Measurements from ENCODE around the gene CT47C1.

Gene CT47C1

DNA sequence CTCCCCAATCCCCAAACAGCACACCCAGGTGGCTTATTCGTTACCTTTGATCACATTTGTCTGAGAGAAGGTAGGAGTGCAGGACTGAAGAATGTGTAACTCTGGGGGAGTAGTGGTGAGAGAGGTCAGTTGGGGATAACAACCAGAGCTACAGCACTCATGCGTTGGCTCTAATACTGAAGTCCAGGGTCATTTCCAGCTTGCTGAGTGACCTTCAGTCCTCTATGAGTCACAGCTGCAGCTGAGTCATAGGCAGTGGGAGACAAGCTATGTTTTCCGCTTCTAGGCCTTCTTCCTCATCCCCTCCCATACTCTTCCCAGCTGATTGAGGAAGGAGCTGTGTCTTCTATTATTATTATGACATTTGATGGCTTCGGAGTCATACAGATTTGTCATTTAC lies 31.6 kb upstream of the CT47C1 start:
- TF ChIP-seq USF1 (IDR thresholded peaks at IDR 0.05) (no peak), ZBTB7A (IDR thresholded peaks at IDR 0.05; ENCODE audit: low read depth) (no peak), CEBPB (IDR thresholded peaks at IDR 0.05) (no peak), TAF1 (IDR thresholded peaks at IDR 0.05; ENCODE audit: low read depth) (no peak), REST (IDR thresholded peaks at IDR 0.05; ENCODE audit: low read depth) (no peak), EP300 (IDR thresholded peaks at IDR 0.05; ENCODE audit: borderline replicate concordance) (no peak), TCF12 (IDR thresholded peaks at IDR 0.05; ENCODE audit: low read depth) (no peak), YY1 (IDR thresholded peaks at IDR 0.05; ENCODE audit: low read depth) (no peak), EGR1 (IDR thresholded peaks at IDR 0.05) (no peak), NFIC (IDR thresholded peaks at IDR 0.05) (no peak), FOXM1 (IDR thresholded peaks at IDR 0.05; ENCODE audit: borderline replicate concordance, low read depth) (no peak), RAD21 (IDR thresholded peaks at IDR 0.05; ENCODE audit: low read depth) (no peak)
- TF ChIP-seq, protein P1, sequence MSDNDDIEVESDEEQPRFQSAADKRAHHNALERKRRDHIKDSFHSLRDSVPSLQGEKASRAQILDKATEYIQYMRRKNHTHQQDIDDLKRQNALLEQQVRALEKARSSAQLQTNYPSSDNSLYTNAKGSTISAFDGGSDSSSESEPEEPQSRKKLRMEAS (IDR thresholded peaks at IDR 0.05), result no peak

GRCh38 chrX:119042040-119042439 lies 30.8 kb upstream of the CT47C1 start:
- no peak for TF ChIP-seq TCF12 (IDR thresholded peaks at IDR 0.05; ENCODE audit: low read depth)
- TF ChIP-seq ZBTB7A (IDR thresholded peaks at IDR 0.05; ENCODE audit: low read depth), result no peak
- TF ChIP-seq NFIC (IDR thresholded peaks at IDR 0.05), result no peak
- TF ChIP-seq CREB1 (IDR thresholded peaks at IDR 0.05; ENCODE audit: low read depth), result no peak
- no peak for TF ChIP-seq EGR1 (IDR thresholded peaks at IDR 0.05)
- TF ChIP-seq EP300 (IDR thresholded peaks at IDR 0.05; ENCODE audit: borderline replicate concordance), result no peak
- TF ChIP-seq TAF1 (IDR thresholded peaks at IDR 0.05; ENCODE audit: low read depth), result no peak
- TF ChIP-seq RAD21 (IDR thresholded peaks at IDR 0.05; ENCODE audit: low read depth), result no peak
- no peak for TF ChIP-seq REST (IDR thresholded peaks at IDR 0.05; ENCODE audit: low read depth)
- no peak for TF ChIP-seq CEBPB (IDR thresholded peaks at IDR 0.05)
- TF ChIP-seq FOXM1 (IDR thresholded peaks at IDR 0.05; ENCODE audit: borderline replicate concordance, low read depth), result no peak
- no peak for TF ChIP-seq USF1 (IDR thresholded peaks at IDR 0.05)
- TF ChIP-seq, protein P1 (IDR thresholded peaks at IDR 0.05), result no peak
- no peak for TF ChIP-seq TEAD4 (IDR thresholded peaks at IDR 0.05)
- TF ChIP-seq YY1 (IDR thresholded peaks at IDR 0.05; ENCODE audit: low read depth), result no peak

- TF ChIP-seq TEAD4 (IDR thresholded peaks at IDR 0.05), result no peak
- no peak for TF ChIP-seq FOXM1 (IDR thresholded peaks at IDR 0.05; ENCODE audit: borderline replicate concordance, low read depth)
- no peak for TF ChIP-seq ZBTB7A (IDR thresholded peaks at IDR 0.05; ENCODE audit: low read depth)
- TF ChIP-seq TCF12 (IDR thresholded peaks at IDR 0.05; ENCODE audit: low read depth), result no peak
- TF ChIP-seq TAF1 (IDR thresholded peaks at IDR 0.05; ENCODE audit: low read depth), result no peak
- TF ChIP-seq EP300 (IDR thresholded peaks at IDR 0.05; ENCODE audit: borderline replicate concordance), result no peak
- TF ChIP-seq CEBPB (IDR thresholded peaks at IDR 0.05), result no peak
- no peak for TF ChIP-seq CREB1 (IDR thresholded peaks at IDR 0.05; ENCODE audit: low read depth)
- no peak for TF ChIP-seq REST (IDR thresholded peaks at IDR 0.05; ENCODE audit: low read depth)
- no peak for TF ChIP-seq USF1 (IDR thresholded peaks at IDR 0.05)
- no peak for TF ChIP-seq YY1 (IDR thresholded peaks at IDR 0.05; ENCODE audit: low read depth)
- TF ChIP-seq RAD21 (IDR thresholded peaks at IDR 0.05; ENCODE audit: low read depth), result no peak
- no peak for TF ChIP-seq NFIC (IDR thresholded peaks at IDR 0.05)
- TF ChIP-seq, protein P1 (IDR thresholded peaks at IDR 0.05), result no peak
- no peak for TF ChIP-seq EGR1 (IDR thresholded peaks at IDR 0.05)
Measured at GRCh38 chrX:119042996-119043395, 29.8 kb upstream of the CT47C1 start.

All from Ishikawa (cell line).